ENCODE results near the gene LSMEM2.
"Not testable (repeated sequence)": the region's sequence is repeated elsewhere in the genome, so short reads cannot be mapped to it uniquely, and the experiment has no call there.

Gene LSMEM2

GRCh38 chr3:50300681-50301254 lies 21.9 kb downstream of the LSMEM2 start:
- no peak for DNase-seq

DNA sequence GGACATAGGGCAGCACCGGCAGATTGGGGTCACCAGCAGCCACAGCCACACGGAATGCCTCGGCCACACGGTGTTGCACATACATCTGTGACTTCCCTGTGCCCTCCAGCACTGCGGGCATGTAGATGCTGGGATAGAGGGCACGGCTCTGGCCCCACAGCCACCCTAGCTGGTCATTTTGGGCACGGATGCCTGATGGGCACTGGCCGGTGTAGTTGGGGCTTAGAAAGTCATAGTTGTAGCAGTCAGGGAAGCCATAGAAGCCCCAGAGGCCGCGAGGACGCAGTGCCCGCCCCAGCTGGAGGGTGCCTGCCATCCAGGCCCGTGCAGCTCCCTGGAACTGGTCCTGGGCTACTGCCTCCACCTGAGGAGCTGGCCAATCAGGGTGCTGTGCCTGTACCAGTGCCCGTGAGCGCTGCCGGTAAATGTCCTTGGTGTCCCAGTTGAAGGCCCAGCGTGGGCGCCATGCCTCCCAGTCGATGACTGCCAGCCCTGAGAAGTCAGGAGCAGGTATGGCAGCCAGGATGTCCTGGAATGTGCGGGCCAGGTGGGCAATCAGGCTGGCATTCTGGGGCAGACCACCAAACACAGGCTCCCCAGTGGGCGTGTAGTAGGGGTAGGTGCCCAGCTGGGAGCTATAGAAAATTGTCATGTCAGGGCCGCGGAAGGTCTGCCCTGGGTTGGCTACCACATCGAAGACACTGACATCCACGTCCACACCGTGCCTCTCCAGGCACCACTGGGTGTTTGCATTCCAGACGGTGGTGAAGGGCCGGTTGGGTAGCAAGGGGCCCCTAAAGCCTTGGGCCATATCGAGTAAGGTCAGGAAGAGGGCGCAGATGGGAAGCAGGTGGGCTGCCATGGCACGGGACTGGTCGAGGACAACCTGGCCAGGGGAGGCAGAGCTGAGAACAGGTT lies 23.5 kb downstream of the LSMEM2 start:
- DNase-seq: no peak

- DNase-seq: peak; percentile 55
Measured at GRCh38 chr3:50303013-50303815, 24.3 kb downstream of the LSMEM2 start, which contains the start of gene HYAL1. HYAL1 (minus strand) TSS chr3:50303574; CDS start chr3:50302956, 618 bp downstream.

DNA sequence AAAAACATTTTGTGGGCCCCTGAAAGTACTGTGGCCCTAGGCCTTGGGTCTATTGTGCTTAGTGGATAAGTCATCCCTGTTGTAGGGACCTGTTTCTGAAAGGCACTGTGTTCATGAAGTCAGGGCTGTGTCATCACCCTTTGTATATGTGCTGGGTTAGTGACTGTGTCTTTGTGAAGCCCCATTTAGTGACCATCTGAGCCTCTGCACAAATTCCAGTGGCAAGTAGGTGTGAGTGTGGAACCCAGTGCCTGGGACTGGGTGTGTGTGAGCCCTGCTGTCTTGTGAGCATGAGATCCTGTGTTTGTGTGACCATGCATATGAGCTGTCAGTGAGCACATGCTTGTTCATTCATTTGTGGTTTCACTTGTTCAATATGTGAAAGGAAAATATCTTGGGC lies 25.7 kb downstream of the LSMEM2 start:
- DNase-seq: no peak

GRCh38 chr3:50312041-50312440 lies 33.2 kb downstream of the LSMEM2 start:
- DNase-seq: not testable (repeated sequence)

- no peak for DNase-seq
Measured at GRCh38 chr3:50314342-50314741, 35.5 kb downstream of the LSMEM2 start.

DNA sequence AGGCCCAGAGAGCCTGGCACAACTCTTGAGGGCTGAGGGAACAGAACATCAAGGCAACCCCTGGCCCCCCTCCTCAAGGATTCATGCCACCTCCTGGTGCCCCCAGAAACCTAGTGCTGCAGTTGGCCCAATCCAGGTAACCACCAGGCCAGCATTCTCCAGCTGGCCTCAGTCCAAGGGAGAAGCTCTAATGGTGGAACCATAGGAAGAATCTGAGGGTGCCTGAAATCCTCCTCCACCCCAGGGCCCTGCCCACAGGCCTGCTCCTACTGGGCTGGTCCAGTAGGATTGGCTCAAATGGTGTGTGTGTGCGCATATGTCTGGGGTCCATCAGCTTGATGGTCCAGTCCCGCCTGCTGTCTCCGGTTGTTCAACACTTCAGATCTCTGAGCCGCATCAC lies 35.9 kb downstream of the LSMEM2 start:
- no peak for DNase-seq

DNA sequence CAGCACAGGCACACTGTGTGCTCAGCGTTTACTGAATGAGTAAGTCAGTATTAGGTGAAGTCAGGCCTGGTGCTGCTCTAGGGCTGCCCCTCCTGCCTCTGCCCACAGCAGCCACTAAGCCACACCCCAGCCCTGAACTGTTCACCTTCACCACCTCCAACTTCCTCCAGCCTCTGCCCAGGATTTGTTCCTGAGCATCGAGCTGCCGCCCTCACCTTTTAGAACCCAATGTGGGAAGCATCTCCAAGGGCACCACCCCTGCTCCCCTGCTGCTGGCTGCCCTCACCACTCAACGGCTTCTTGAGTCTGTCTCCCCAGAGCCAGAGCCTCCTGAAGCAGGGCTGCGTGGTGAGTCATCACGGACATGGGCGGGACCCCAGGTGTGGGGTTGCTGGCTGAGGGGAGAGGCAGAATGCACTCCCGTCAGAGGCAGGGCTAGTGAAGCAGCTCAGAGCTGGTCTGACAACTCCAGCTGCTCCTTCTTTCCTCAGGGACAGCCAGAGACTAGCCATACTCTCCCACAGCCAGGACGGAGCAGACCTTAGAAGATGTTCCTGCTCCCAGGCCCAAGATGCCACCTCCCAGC lies 37.9 kb downstream of the LSMEM2 start:
- no peak for DNase-seq

GRCh38 chr3:50317300-50317699 lies 38.4 kb downstream of the LSMEM2 start:
- no peak for DNase-seq

- DNase-seq: no peak
Measured at GRCh38 chr3:50318163-50318562, 39.3 kb downstream of the LSMEM2 start.

DNA sequence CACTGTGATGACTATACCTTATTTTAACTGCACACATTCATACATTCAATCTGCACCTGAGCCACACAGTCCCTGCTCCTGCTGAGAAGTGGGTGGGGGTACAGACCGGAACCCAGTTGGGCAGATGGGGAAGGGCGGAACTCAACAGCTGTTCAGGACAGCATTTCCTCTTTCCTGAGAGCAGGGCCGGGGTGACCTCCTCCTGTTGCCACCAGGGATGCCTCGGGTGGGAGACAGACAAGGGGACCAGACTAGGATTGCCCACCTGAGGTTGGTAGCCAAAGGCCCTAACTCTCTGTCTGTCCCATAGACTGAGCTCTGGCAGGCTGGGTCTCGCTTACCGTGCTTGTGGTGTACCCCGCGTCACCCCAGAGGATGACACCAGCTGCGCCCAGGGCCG lies 39.7 kb downstream of the LSMEM2 start:
- no peak for DNase-seq

DNA sequence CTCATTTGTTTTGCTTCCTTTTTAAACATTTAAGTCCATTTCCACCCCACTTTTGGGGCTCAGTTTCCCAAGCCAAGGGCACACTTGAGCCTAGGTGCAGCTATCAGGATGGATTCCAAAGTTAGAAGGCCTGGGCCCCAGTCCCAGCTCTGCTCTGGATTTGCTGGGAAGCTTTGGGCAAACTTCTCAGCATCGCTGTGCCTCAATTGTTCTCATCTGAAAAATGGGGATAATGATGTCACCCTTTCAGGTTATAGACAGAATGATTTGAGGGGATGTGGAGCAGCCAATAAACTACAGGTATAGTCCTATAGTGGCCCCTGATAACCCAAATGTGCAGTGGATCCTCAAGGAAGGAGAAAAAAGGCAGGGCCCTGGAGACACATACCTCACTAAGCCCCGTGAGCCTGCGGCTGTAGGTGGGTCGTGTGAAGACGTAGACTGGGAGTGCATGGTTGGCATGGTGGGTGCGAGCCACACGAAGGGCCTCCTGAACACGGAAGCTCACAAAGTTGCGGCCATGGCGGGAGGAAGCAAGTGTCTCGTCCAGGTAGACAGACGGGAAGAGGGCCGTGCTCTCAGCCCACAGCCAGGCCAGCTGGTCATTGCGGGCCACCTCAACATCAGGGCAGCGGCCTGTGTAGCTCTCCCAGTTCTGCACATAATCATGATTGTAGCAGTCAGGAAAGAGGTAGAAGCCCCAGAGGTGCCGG lies 40.5 kb downstream of the LSMEM2 start:
- no peak for DNase-seq

DNA sequence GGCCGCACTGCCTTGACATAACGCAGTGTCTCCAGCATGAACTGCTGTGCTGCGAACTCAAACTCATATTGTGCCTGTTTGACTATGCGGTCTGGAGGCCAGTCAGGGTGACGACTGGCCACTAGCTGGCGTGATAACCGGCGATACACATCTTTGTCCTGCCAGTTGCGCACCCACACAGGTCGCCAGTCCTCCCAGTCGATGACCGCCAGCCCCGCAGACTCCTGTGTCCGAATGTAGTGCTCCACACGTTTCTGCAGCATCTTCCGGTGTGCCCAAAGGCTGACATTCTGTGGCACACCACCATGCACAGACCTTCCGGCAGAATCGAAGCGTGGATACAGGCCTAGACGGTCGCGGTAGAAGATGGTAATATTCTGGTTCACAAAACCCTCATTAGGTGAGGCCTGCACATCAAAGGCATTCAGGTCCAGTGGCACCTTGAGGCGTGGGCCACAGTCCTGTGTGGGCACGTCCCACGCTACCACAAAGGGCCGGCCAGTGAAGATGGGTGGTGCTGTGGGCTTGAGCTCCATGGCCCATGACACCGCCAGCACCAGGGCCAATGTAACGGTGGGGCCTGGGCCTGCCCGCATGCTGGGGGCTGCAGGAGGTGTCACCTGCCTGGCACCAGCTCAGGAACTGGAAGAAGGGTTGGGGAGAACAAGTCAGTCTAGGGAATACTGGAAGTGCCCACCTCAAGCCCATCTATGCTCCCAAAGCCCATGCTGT lies 41.2 kb downstream of the LSMEM2 start:
- no peak for DNase-seq

DNA sequence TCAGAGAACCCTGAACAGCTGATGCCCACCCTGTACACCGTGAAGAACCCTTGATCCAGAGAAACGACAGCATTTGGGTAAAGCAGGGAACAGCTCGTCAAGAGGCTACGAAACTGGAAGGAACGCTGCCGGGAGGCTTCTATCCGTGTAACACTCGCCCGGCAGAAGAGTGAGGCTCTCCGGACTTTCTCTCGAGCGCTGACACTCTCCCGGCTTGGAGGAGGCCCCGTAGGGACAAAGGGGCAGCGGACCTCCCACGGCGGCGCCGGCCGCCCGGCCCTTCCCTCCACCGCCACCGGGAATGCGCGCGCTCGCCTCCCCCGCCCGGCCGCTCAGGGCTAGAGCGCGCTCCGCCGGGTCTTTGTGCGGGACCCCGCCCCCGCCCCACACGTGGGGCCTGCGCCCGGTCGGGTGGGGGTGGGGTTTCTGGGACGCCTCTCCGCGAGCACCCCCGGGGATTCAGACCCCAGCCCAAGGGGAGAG lies 42.0 kb downstream of the LSMEM2 start:
- DNase-seq: peak; percentile 62

DNA sequence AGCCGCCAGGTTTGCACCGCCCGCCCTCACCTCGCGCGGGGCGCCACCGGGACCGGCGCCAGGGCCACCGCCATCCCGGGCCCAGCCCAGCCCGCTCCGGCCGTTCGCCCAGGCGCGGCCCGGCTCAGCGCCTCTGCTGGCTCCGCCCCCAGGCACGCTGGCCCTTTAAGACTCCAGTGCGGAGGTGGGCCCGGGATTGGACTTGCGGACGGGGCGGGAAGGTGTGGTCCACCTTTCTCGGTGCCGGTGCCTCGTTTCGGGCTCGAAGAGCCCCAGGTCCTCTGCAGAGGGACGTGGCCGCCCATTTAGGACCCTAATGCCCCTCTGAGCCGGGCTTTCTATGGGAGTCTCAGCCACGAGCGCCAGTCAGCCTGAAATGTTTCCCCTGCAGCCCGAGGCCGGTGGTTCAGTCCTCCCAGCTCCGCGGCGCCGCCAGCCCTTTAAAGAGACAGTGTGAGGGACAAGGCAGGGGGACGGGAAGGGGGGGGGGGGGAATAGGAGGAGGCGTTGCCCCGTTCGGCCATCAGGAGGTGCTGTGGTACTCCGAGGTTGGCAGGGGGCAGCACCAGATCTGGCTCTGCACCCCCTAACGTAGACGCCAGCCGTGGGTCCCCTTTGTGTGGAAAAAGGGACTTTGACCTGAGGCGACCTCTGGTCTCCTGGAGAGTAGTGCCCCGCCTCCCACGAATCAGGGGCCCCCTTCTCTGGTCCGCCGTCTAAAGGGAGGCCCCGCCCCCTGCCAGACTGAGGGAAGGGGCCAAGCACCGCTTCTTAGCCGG lies 42.6 kb downstream of the LSMEM2 start:
- peak; percentile 87 for DNase-seq

DNA sequence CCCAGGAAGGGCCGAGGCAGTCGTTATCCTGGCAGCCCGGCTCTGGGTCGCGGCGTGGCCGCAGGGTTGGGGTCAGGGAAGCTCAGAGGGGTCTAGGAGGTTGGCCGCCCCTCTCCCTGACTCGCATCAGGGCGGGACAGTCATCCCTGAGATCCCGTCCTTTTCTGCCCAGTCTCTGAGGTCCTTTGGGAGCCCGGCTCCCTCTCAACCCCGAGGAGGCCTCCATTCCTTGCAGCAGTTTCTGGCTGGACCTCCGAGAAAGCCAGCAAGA lies 43.2 kb downstream of the LSMEM2 start:
- DNase-seq: no peak

GRCh38 chr3:50322386-50323091 lies 43.7 kb downstream of the LSMEM2 start, which contains the start of gene HYAL2:
HYAL2 (minus strand) TSS chr3:50322745; CDS start chr3:50320489, 2,256 bp downstream.
- no peak for DNase-seq

- no peak for DNase-seq
Measured at GRCh38 chr3:50323092-50323600, 44.3 kb downstream of the LSMEM2 start.

DNA sequence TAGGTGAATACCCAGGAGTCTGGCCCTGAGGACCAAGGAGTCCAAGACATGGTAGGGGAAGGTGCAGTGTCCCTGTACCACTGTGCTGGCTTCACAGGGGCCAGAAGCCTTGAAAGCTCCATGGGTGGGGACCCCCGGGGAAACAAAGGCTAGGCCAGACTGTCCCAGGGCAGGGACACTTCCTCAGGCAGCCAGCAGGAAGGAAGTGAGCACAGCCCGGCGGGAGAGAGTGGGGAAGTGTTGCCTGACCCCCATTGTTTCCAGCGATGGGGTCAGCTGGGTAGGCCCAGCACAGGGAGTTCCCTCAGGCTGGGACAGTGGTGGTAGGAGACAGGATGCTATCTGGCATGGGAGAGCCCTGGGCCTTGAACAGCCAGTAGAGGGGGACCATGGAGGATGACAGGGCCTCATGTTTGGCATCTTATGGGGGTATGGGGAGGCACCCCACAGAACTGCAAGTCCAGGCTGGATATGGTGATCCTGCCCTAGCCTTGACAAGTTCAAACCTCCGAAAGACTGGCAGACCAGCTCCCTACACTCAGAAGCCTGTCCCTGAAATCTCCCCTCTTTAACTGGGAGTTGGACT lies 44.8 kb downstream of the LSMEM2 start:
- no peak for DNase-seq
